Ovary (tissue), 9 donors: ENCODE data around the gene IZUMO1. TPM values are rescaled to one million over a fixed set of nuclear protein-coding genes. Genes with fewer than 3 reads are reported as not detected.

ENCODE experiments used
- DNase-seq, 5 donors: peaks; one replicate each; pipeline ENCODE4 v3.0.0-alpha.2; 2019 to 2020
- H3K27ac ChIP-seq, 2 donors: fragments of 200-600 bp; one replicate each; pipeline versions ENCODE4 v1.5.1 to v1.8.0; 2019 to 2022
- H3K27me3 ChIP-seq: fragments of 200-600 bp; one replicate; pipeline ENCODE4 v1.8.0; 2022
- H3K36me3 ChIP-seq: fragments of 200-600 bp; sonication (generic); one replicate; pipeline ENCODE4 v1.5.1; 2019
- H3K4me1 ChIP-seq: one replicate; pipeline ENCODE4 v1.8.1; 2013; ENCODE audit warnings: mild to moderate bottlenecking, moderate library complexity; ENCODE audit not compliant: insufficient read depth
- H3K4me3 ChIP-seq: fragments of 200-600 bp; sonication (generic); one replicate; pipeline ENCODE4 v1.5.1; 2017
- H3K9me3 ChIP-seq, 2 donors: fragments of 200-600 bp in 1 of 2; sonication (generic) in 1 of 2; one replicate each; pipeline versions ENCODE4 v1.5.1 to v1.8.1; 2013 to 2019; ENCODE audit warnings: mild to moderate bottlenecking in 1 of 2, moderate library complexity in 1 of 2
- EP300 ChIP-seq: sonication (generic); formaldehyde crosslinking; IDR thresholded peaks from one replicate; pipeline ENCODE4 v1.6.1; 2017; ENCODE audit warnings: antibody characterized with exemption
- POLR2A ChIP-seq: fragments of 450-650 bp; IDR thresholded peaks from one replicate; pipeline ENCODE4 v1.6.1; 2017; ENCODE audit warnings: antibody characterized with exemption, mild to moderate bottlenecking, moderate library complexity
- WGBS, 3 donors: extraction: QIAGEN DNeasy Blood & Tissue Kit in 1 of 3; methylation state at CpG; one replicate each; pipeline versions ENCODE4 v1.1.5 to v1.1.7; 2013 to 2017; 5-methylcytosine and 5-hydroxymethylcytosine counted together
- intact Hi-C, 4 donors: fragments of 100-400 bp; cut with DNase I; formaldehyde crosslinking; loops; one replicate each; pipeline versions ENCODE4 v1.11.0 to v1.15.1; 2022 to 2023
- polyA plus RNA-seq, 2 donors: library from polyadenylated mRNA; stranded (reverse); fragments of 200-250 nt in 1 of 2; fragments of 350-450 nt in 1 of 2; fragmentation: Illumina TruSeq in 1 of 2; extraction: RNeasy Lipid Tissue Mini Kit (QIAGEN cat#74804) in 1 of 2; gene quantifications; one replicate each; pipeline ENCODE4 v1.2.3, GENCODE V29; 2013 to 2014
- total RNA-seq, 7 donors: library from RNA; depleted of rRNA in 2 of 7; stranded (reverse); fragments of >200 nt in 2 of 7; fragmentation: NEBNext Ultra II Directional in 3 of 7; extraction: Animal tissue kit (Norgen Biotek cat#: 25700) in 3 of 7; gene quantifications; one replicate each; pipeline versions ENCODE4 v1.1.0 to v1.2.4, GENCODE V29; 2016 to 2023
- TF ChIP-seq, protein P1 (sequence below), 3 donors: fragments of 450-650 bp in 2 of 3; fragments of 200-600 bp in 1 of 3; IDR thresholded peaks; one replicate each; pipeline versions ENCODE4 v1.5.1 to v1.8.0; 2016 to 2022; ENCODE audit warnings: antibody characterized with exemption in 3 of 3, mild to moderate bottlenecking in 1 of 3
- donor health status: DM: no; HTN: no; CAD: no; lungs with moderate emphysema.
- donor health status: DM: no; HTN: no; CAD: no.
- donor health status: Bipolar disorder and iron deficiency.
- donor health status: DM: yes; HTN: yes; CAD: no.
- donor health status: DM: no; HTN: no; CAD: no.
- donor health status: DM: yes; HTN: yes; CAD: no.

IZUMO1 gene
- total and polyA plus RNA-seq, 9 donors: 0.08 to 0.67 (median 0.12) TPM; not detected in 5

DNA sequence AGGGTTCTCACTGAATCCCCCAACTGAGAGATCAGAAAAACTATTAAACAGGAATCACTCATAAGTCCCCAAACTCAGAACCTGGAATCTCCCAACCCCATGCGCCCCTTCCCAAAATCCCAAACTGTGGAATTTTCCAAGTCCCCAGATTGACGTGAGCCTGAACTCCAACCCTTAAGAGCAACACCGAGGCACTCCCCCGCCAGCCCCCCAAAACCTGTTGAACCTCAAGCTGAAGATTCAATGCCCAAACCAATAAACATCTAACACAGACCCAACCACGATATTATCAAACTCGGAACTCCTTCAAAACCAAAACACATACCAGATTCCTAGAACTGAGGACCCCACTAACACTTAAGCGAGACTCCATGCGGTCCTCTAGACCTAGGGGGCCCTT is 599 bp downstream of the IZUMO1 start:
- peaks cover 2% of the 10 kb centered on the region for H3K4me1 ChIP-seq
- intact Hi-C loops: no loop called here
- no peaks in the 10 kb centered on the region for H3K36me3 ChIP-seq
- H3K27ac ChIP-seq: no peak overlapping the region
- no peaks in the 10 kb centered on the region for H3K27me3 ChIP-seq
- no peaks in the 10 kb centered on the region for H3K9me3 ChIP-seq
- no peak overlapping the region for H3K4me3 ChIP-seq
- 56 to 75% (median 75%) methylated on average over 8 of the region's 8 CpGs for WGBS, 3 donors
- DNase-seq: no peak
- TF ChIP-seq EP300 (no peak), POLR2A (no peak)

DNA sequence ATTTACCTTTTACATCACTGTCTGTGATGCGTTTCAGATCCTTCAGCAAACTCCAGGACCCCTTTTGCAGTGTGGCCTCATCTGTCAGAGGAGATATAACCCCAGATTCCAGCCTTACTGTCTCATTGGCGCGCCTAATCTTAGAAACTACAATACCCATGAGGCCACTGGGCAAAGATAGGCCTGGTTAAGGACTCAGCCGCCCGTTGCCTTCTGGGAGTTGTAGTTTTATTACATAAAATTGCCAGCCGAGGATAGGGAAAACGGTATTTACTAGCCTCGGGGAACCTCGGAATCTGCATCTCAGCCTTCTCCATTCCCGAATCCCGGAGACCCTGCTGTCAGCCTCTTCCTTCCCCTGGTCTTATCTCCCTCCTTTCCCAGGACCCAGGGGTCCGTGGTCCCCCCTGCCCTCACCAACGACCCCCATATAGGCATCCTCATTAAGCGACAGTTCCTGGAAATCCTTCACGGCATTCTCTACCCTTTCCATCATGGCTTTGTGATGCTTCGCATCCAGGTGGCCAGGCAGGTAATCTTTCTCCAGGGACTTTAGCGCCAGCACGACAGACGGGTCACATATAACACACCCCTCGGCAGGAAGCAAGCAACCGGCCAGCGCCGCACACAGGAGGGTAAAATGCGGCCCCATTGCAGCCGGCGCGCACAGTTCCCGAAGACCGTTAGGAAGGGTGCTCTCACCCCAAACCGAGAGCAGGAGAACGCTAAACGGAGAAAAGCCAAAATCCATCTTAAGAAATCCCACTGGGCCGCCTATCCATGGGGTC is 1.3 kb downstream of the IZUMO1 start:
- H3K4me1 ChIP-seq: peaks cover 2% of the 10 kb centered on the region
- no peak overlapping the region for H3K4me3 ChIP-seq
- no peaks in the 10 kb centered on the region for H3K36me3 ChIP-seq
- TF ChIP-seq EP300 (no peak), POLR2A (no peak)
- TF ChIP-seq, protein P1, sequence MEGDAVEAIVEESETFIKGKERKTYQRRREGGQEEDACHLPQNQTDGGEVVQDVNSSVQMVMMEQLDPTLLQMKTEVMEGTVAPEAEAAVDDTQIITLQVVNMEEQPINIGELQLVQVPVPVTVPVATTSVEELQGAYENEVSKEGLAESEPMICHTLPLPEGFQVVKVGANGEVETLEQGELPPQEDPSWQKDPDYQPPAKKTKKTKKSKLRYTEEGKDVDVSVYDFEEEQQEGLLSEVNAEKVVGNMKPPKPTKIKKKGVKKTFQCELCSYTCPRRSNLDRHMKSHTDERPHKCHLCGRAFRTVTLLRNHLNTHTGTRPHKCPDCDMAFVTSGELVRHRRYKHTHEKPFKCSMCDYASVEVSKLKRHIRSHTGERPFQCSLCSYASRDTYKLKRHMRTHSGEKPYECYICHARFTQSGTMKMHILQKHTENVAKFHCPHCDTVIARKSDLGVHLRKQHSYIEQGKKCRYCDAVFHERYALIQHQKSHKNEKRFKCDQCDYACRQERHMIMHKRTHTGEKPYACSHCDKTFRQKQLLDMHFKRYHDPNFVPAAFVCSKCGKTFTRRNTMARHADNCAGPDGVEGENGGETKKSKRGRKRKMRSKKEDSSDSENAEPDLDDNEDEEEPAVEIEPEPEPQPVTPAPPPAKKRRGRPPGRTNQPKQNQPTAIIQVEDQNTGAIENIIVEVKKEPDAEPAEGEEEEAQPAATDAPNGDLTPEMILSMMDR (IDR thresholded peaks at IDR 0.05): no peak
- 18 to 26% (median 25%) methylated on average over 33 of the region's 33 CpGs for WGBS, 3 donors
- DNase-seq: peak in 2 of 5 donors; percentile 58 to 66
- H3K9me3 ChIP-seq: no peaks in the 10 kb centered on the region
- no peaks in the 10 kb centered on the region for H3K27me3 ChIP-seq
- H3K27ac ChIP-seq: no peak overlapping the region
- intact Hi-C loops: no loop called here

DNA sequence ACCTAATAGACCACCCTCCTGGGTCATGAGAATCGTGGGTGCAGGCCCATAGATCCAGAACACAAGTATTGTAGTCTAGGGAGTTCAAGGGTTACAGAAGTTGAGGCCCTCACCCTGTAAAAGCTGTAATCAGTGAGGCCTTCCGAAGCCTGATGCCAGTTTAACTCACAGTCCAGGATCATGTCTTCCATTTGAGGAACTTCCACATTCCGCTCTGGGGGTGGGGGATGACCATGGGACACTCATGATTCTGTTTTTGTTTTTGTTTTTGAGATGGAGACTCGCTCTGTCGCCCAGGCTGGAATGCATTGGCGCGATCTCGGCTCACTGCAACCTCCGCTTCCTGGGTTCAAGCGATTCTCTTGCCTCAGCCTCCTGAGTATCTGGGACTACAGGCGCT is 4.6 kb downstream of the IZUMO1 start:
- intact Hi-C loops: no loop called here
- H3K27me3 ChIP-seq: no peaks in the 10 kb centered on the region
- no peaks in the 10 kb centered on the region for H3K36me3 ChIP-seq
- no peak overlapping the region for H3K4me3 ChIP-seq
- WGBS, 3 donors: 91 to 95% (median 94%) methylated on average over 11 of the region's 11 CpGs
- no peak overlapping the region for H3K27ac ChIP-seq
- H3K4me1 ChIP-seq: peaks cover 2% of the 10 kb centered on the region
- no peaks in the 10 kb centered on the region for H3K9me3 ChIP-seq
- DNase-seq: no peak
- TF ChIP-seq EP300: no peak
- no peak for TF ChIP-seq POLR2A
- TF ChIP-seq, protein P1 (IDR thresholded peaks at IDR 0.05): no peak

DNA sequence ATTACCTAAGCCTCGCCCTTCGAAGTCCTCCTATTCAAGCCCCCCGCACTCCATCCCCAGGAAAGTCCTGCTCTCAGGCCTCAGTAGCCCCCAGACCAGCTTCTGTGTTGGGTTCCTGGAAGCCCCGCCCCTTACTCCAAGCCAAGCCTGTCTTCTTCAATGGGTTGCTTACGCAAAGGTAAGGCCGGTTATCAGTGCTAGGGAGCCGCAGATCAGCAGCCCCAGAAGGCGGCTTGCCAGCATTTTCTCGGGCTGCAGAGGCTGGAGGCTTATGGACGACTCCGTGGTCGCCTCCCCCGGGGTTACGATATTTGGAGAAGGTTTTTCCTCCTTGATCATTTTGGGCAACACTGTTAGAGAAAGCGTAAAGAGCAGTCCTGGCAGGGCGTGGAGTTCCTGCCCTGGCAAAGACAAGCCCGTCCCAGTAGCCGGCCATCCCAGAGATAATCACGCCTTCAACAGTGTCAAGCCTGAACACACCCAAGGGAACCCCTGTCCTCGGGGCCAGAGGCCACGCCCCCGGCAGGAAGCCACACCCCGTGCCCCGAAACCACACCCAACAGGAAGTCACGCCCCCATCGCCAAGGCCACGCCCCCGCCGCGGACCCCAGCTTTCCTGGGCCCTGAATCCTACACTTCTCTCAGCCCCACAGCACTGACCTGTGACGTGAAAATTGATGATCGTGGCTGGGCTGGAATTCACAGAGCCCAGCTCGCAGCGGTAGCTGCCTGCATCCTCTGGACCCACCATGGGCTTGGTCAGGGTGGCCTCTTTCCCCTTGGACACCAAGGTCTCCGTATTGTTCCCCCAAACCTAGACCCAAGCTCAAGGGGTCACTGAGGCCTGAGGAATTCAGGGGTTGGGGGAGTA is 5.3 kb downstream of the IZUMO1 start:
- no peaks in the 10 kb centered on the region for H3K4me1 ChIP-seq
- H3K4me3 ChIP-seq: no peak overlapping the region
- no peaks in the 10 kb centered on the region for H3K27me3 ChIP-seq
- WGBS, 3 donors: 40 to 46% (median 45%) methylated on average over 29 to 35 of the region's 35 CpGs
- TF ChIP-seq, protein P1 (IDR thresholded peaks at IDR 0.05): no peak
- TF ChIP-seq POLR2A (no peak), EP300 (no peak)
- no peaks in the 10 kb centered on the region for H3K9me3 ChIP-seq
- H3K27ac ChIP-seq: no peak overlapping the region
- intact Hi-C loops: no loop called here
- no peaks in the 10 kb centered on the region for H3K36me3 ChIP-seq
- peak in 3 of 5 donors; percentile 40 to 61 (median 60) for DNase-seq
